ENCODE measurements around the gene PARP2.

Gene PARP2

GRCh38 chr14:20400965-20401593 is 57.6 kb downstream of the PARP2 start:
- peak; percentile 14 for DNase-seq

GRCh38 chr14:20403521-20403920 is 60.1 kb downstream of the PARP2 start:
- no peak for DNase-seq

Data from fibroblast of skin of right quadriceps (primary cell).